C4-2B (cell line): ENCODE results near the gene RRP1B.

Source experiments
- H3K27ac ChIP-seq: fragments of 450-650 bp; 2 replicates; pipeline ENCODE4 v1.5.1; 2017
- ZFX ChIP-seq: fragments of 450-650 bp; IDR thresholded peaks from 2 replicates; pipeline ENCODE4 v1.6.1; 2017
- TF ChIP-seq, protein P1 (sequence below): fragments of 450-650 bp; conservative IDR thresholded peaks from 2 replicates; pipeline ENCODE4 v1.5.1; 2017; ENCODE audit warnings: mild to moderate bottlenecking

RRP1B gene

DNA sequence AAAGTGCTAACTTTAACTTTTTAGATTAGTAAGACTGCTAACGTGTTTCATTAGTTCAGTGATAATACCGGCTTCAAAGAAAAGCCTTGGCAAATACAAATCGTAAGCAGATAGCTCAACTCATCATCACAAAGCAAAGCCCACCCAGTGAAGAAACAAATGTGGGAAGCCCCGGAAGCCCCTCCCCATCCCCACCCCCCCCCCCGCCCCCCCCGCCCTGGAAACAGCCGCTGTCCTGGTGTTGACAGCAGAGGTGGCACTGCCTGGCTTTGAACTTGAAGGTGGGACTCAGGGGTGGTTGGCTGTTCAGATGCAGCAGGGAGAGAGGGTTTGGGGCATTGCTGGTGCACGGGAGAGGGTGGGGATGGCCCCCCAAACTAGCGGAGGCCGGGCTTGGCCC lies 73.7 kb downstream of the RRP1B start:
- TF ChIP-seq, protein P1, sequence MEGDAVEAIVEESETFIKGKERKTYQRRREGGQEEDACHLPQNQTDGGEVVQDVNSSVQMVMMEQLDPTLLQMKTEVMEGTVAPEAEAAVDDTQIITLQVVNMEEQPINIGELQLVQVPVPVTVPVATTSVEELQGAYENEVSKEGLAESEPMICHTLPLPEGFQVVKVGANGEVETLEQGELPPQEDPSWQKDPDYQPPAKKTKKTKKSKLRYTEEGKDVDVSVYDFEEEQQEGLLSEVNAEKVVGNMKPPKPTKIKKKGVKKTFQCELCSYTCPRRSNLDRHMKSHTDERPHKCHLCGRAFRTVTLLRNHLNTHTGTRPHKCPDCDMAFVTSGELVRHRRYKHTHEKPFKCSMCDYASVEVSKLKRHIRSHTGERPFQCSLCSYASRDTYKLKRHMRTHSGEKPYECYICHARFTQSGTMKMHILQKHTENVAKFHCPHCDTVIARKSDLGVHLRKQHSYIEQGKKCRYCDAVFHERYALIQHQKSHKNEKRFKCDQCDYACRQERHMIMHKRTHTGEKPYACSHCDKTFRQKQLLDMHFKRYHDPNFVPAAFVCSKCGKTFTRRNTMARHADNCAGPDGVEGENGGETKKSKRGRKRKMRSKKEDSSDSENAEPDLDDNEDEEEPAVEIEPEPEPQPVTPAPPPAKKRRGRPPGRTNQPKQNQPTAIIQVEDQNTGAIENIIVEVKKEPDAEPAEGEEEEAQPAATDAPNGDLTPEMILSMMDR, result no peak
- no peak for TF ChIP-seq ZFX
- no peak overlapping the region for H3K27ac ChIP-seq

DNA sequence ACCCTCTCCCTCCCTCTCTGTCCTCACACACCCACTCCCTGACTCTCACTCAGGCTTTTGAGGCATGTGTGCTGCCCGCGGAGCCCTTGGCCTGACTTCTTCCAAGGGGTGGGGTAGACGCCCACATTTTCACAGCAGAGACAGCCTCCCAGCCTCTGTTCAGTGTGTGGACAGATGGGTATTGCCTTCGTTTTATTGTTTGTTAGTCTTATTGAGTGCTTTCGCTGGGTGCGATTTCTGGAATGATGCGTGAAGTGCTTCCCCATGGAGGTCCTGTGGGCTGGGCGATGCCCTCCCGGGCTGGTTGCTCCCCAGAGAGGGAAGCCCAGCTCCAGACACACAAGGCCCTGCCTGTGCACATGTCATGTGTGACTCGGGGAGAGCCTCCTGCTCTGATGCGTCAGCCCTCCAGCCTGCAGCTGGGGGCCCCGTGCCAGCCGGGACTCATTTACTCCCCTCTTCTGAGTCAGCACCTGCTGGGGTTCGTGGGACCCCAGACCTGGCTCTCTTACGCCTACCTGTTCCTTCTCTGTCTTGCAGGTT lies 74.2 kb downstream of the RRP1B start:
- TF ChIP-seq, protein P1, result no peak
- no peak for TF ChIP-seq ZFX
- no peak overlapping the region for H3K27ac ChIP-seq

DNA sequence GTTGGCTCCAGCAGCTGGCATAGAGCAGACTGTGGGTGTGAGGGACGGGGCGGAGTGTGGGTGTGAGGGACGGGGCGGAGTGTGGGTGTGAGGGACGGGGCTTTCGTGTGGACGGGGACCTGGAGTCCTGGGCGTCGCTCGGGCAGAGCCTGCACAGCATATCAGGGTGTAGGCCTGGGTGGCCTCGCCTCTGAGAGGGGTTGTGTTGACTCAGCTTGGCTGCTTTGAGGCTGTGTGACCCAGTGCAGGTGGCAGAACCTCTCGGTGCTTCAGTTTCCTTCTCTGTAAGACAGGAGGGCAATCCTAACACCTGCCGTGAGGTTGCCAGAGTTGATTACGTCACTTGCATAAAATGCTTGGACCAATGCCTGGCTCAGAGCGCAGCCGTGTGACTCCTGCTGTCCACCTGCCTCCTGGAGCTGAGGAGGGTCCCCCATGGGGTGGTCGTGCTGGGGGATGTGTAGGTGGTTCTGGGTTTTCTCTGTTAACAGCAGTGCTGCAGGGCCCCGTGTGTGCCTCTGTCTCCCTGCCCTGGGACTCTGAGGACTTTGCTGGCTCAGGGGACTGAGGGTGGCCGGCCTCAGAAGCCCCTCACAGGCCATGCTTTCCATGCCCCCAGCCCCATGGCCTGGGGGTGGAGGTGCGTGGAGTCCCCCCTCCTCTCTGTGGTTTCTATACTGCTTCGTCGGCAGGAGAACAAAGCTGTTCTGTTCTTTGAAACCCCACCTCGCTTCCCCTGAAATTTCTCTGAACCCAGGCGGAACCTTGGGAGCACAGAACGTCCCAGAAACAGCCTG lies 75.0 kb downstream of the RRP1B start:
- TF ChIP-seq, protein P1, result no peak
- no peak for TF ChIP-seq ZFX
- H3K27ac ChIP-seq, result no peak overlapping the region

DNA sequence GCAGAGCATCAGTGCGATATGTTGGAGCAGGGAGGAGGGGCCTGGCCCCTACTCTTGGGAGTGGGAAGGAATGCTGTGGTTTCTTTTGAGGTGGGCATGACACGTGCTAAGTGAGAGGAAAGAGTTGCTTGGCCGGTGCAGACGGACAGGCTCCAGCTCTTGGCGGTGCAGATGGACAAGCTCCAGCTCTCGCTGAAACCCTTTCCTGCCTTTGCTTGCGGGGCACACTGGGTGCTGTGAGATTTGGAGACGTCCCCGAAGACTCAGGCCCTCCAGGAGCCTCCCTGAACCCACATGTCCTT lies 75.5 kb downstream of the RRP1B start:
- no peak overlapping the region for H3K27ac ChIP-seq
- no peak for TF ChIP-seq ZFX
- TF ChIP-seq, protein P1, result no peak

DNA sequence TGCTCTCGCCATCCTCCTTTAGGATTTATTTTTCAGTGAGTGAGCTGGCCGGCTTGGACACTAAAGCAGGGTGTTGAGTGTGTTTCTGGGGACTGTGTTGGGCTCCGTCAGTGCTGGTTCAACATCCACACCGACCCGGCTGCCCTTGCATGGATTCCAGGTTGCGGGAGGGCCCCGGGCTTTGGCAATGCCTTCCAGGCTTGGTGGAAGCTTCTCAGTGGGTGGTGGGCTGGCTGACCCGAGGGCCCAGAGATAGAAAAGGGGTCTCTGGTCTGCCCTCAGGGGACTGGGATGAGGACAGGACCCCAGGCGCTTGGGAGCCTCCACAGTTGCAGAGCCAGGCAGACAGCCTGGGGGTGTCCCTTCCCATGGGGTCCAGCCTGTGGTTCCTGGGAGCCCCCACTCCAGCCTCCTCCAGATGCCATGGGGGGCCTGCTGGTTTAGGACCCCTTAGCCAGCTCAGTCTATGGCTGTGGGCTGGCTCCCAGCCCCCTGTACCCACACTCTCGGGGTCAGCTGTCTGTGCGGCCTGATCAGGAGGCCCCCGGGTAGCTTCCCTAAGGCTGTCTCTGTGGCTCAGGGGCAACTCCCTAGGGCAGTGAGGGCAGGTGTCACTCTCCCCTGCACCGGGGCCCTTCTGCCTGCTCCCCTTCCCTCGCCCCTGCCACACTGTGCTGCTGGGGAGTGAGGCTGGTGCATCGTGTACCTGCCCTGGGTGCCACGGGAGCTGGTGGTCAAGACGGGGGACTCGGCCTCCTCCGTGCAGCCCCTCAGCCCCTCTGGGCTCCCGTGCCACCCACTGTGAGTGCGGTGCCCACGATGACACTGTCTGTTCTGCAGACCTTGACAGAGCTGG lies 76.1 kb downstream of the RRP1B start:
- TF ChIP-seq ZFX, result no peak
- TF ChIP-seq, protein P1, result no peak
- H3K27ac ChIP-seq, result no peak overlapping the region

DNA sequence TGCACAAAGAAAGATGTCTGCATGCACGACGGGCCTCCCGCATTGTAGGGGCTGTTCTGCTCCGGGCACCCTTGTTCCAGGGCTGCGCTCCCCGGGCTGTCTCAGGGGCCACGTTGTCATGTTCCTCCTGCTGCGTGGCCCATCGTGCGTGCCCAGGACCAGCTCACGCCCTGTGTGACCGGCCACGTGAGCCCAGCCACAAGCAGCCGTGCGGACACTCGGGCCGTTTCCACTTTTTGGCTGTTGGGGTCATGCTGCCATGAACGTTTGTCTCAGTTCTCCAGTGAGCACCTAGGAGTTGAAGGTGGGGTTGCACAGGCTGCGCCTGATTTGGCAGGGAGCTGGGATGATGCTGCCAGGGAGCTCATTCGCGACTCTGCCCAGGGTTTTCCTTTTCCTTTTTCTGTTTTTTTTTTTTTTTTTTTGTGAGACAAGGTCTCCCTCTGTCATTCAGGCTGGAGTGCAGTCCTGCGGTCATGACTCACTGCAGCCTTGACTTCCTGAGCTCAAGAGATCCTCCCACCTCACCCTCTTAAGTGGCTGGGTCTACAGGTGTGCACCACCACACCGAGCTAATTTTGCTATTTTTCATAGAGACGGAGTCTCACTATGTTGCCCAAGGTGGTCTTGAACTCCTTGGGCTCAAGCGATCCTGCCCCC lies 77.0 kb downstream of the RRP1B start:
- no peak overlapping the region for H3K27ac ChIP-seq
- TF ChIP-seq ZFX, result no peak
- TF ChIP-seq, protein P1, result no peak
